Measurements from ENCODE around the gene TMEM255B. TPM values are rescaled to one million over a fixed set of nuclear protein-coding genes. Genes with fewer than 3 reads are reported as not detected.
"Not testable (repeated sequence)": the region's sequence is repeated elsewhere in the genome, so short reads cannot be mapped to it uniquely, and the experiment has no call there.

Gene TMEM255B
- total RNA-seq, 2 experiments from 2014 or later, result 1.4 to 1.6 TPM

GRCh38 chr13:113826446-113826845 lies 67.4 kb downstream of the TMEM255B start:
- H3K27ac Mint-ChIP-seq; H3K9me3 Mint-ChIP-seq; H3K4me1 Mint-ChIP-seq; H3K36me3 Mint-ChIP-seq; ATAC-seq (ENCODE audit: low read depth); H3K4me3 Mint-ChIP-seq; POLR2A ChIA-PET; H3K27me3 Mint-ChIP-seq; DNase-seq: not testable (repeated sequence)

- Mint-ChIP-seq H3K36me3 (no peaks in the 10 kb centered on the region), H3K27ac (no peak overlapping the region)
Measured at GRCh38 chr13:113827021-113827420, 68.0 kb downstream of the TMEM255B start.

GRCh38 chr13:113828282-113828825 lies 69.3 kb downstream of the TMEM255B start:
- Mint-ChIP-seq H3K27ac (no peak overlapping the region), H3K4me3 (no peak overlapping the region), H3K36me3 (no peaks in the 10 kb centered on the region), H3K4me1 (no peaks in the 10 kb centered on the region), H3K9me3 (no peaks in the 10 kb centered on the region), H3K27me3 (no peaks in the 10 kb centered on the region)
- DNase-seq (no peak), ATAC-seq (ENCODE audit: low read depth) (no peak)
- POLR2A ChIA-PET, result no interaction called here

More at GRCh38 chr13:113827021-113827420, 68.0 kb downstream of the TMEM255B start:
- DNase-seq, result no peak
- no peak for ATAC-seq (ENCODE audit: low read depth)
- Mint-ChIP-seq H3K4me1 (no peaks in the 10 kb centered on the region), H3K9me3 (no peaks in the 10 kb centered on the region), H3K4me3 (no peak overlapping the region), H3K27me3 (no peaks in the 10 kb centered on the region)
- POLR2A ChIA-PET, result no interaction called here

- POLR2A ChIA-PET; DNase-seq; ATAC-seq (ENCODE audit: low read depth); H3K4me1 Mint-ChIP-seq; H3K27ac Mint-ChIP-seq; H3K36me3 Mint-ChIP-seq; H3K27me3 Mint-ChIP-seq; H3K9me3 Mint-ChIP-seq; H3K4me3 Mint-ChIP-seq: not testable (repeated sequence)
Measured at GRCh38 chr13:113830426-113830950, 71.5 kb downstream of the TMEM255B start.

- H3K4me1 Mint-ChIP-seq, result no peaks in the 10 kb centered on the region
- H3K4me3 Mint-ChIP-seq, result no peak overlapping the region
- H3K36me3 Mint-ChIP-seq, result no peaks in the 10 kb centered on the region
- ATAC-seq (ENCODE audit: low read depth) (no peak), DNase-seq (no peak)
- no peaks in the 10 kb centered on the region for H3K9me3 Mint-ChIP-seq
- H3K27me3 Mint-ChIP-seq, result no peaks in the 10 kb centered on the region
- no peak overlapping the region for H3K27ac Mint-ChIP-seq
- POLR2A ChIA-PET, result no interaction called here
Measured at GRCh38 chr13:113831061-113831460, 72.0 kb downstream of the TMEM255B start.

GRCh38 chr13:113832205-113832604 lies 73.2 kb downstream of the TMEM255B start:
- Mint-ChIP-seq H3K36me3 (no peaks in the 10 kb centered on the region), H3K27me3 (no peaks in the 10 kb centered on the region), H3K4me3 (no peak overlapping the region), H3K4me1 (peaks cover 4% of the 10 kb centered on the region), H3K27ac (no peak overlapping the region), H3K9me3 (no peaks in the 10 kb centered on the region)
- POLR2A ChIA-PET, result no interaction called here
- ATAC-seq (ENCODE audit: low read depth), result no peak
- no peak for DNase-seq

- DNase-seq (no peak), ATAC-seq (ENCODE audit: low read depth) (no peak)
- no peaks in the 10 kb centered on the region for H3K27me3 Mint-ChIP-seq
- H3K4me3 Mint-ChIP-seq, result no peak overlapping the region
- H3K36me3 Mint-ChIP-seq, result no peaks in the 10 kb centered on the region
- H3K9me3 Mint-ChIP-seq, result no peaks in the 10 kb centered on the region
- no peak overlapping the region for H3K27ac Mint-ChIP-seq
- POLR2A ChIA-PET, result no interaction called here
- H3K4me1 Mint-ChIP-seq, result peaks cover 6% of the 10 kb centered on the region
Measured at GRCh38 chr13:113832631-113833030, 73.6 kb downstream of the TMEM255B start.

GRCh38 chr13:113833111-113833830 lies 74.2 kb downstream of the TMEM255B start:
- no peak for DNase-seq
- no peaks in the 10 kb centered on the region for H3K9me3 Mint-ChIP-seq
- H3K36me3 Mint-ChIP-seq, result no peaks in the 10 kb centered on the region
- no peak overlapping the region for H3K4me3 Mint-ChIP-seq
- no peaks in the 10 kb centered on the region for H3K27me3 Mint-ChIP-seq
- no peak overlapping the region for H3K27ac Mint-ChIP-seq
- no peak for ATAC-seq (ENCODE audit: low read depth)
- POLR2A ChIA-PET, result no interaction called here
- peaks cover 6% of the 10 kb centered on the region for H3K4me1 Mint-ChIP-seq

GRCh38 chr13:113834006-113834405 lies 75.0 kb downstream of the TMEM255B start:
- H3K27ac Mint-ChIP-seq; H3K27me3 Mint-ChIP-seq; H3K36me3 Mint-ChIP-seq; DNase-seq; H3K4me3 Mint-ChIP-seq; H3K4me1 Mint-ChIP-seq; POLR2A ChIA-PET; H3K9me3 Mint-ChIP-seq; ATAC-seq (ENCODE audit: low read depth): not testable (repeated sequence)

GRCh38 chr13:113834496-113835200 lies 75.6 kb downstream of the TMEM255B start:
- Mint-ChIP-seq H3K4me3 (no peak overlapping the region), H3K27me3 (no peaks in the 10 kb centered on the region), H3K36me3 (no peaks in the 10 kb centered on the region), H3K27ac (no peak overlapping the region), H3K4me1 (peaks cover 6% of the 10 kb centered on the region), H3K9me3 (no peaks in the 10 kb centered on the region)
- POLR2A ChIA-PET, result no interaction called here
- DNase-seq (no peak), ATAC-seq (ENCODE audit: low read depth) (no peak)

- Mint-ChIP-seq H3K27ac (peak overlapping the region; percentile 78), H3K9me3 (no peaks in the 10 kb centered on the region), H3K4me3 (no peak overlapping the region), H3K36me3 (no peaks in the 10 kb centered on the region), H3K27me3 (no peaks in the 10 kb centered on the region), H3K4me1 (peaks cover 6% of the 10 kb centered on the region)
- DNase-seq (no peak), ATAC-seq (ENCODE audit: low read depth) (no peak)
- POLR2A ChIA-PET, result no interaction called here
Measured at GRCh38 chr13:113835461-113836270, 76.6 kb downstream of the TMEM255B start.

- POLR2A ChIA-PET, result no interaction called here
Measured at GRCh38 chr13:113836768-113837559, 77.9 kb downstream of the TMEM255B start.

More at GRCh38 chr13:113836768-113837559, 77.9 kb downstream of the TMEM255B start:
- H3K4me3 Mint-ChIP-seq, result no peak overlapping the region
- peaks cover 8% of the 10 kb centered on the region for H3K4me1 Mint-ChIP-seq
- no peaks in the 10 kb centered on the region for H3K27me3 Mint-ChIP-seq
- H3K9me3 Mint-ChIP-seq, result peaks cover 3% of the 10 kb centered on the region
- no peaks in the 10 kb centered on the region for H3K36me3 Mint-ChIP-seq
- peak overlapping the region; percentile 64 for H3K27ac Mint-ChIP-seq
- DNase-seq (no peak), ATAC-seq (ENCODE audit: low read depth) (no peak)

Data from activated naive CD8-positive, alpha-beta T cell treated with anti-CD3 and anti-CD28 coated beads, Interleukin-2, amount 10 ng/mL, durations not matched to agents 7 days and 5 days (primary cell).